ENCODE data around the gene SLC5A8.
"Not testable (repeated sequence)": the region's sequence is repeated elsewhere in the genome, so short reads cannot be mapped to it uniquely, and the experiment has no call there.

The SLC5A8 gene

DNA sequence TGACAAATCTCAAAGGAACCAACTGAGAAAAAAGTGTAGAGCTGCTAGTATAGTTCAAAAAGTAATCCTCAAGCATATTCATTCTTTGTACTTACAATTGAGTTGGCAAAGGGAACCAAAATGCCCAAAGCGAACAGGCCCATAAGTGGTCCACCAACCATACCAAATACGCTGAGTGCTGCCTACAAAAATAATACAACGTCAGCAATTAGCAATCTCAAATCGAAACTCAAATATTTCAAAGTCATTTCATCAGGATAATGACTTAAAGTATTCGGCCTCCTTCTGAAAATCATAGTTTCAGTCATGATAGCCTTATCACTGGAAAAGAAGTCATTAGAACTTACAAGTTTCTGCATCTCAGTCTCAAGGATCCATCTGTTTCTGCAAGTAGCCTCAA lies 42.0 kb downstream of the SLC5A8 start:
- DNase-seq = no peak

DNA sequence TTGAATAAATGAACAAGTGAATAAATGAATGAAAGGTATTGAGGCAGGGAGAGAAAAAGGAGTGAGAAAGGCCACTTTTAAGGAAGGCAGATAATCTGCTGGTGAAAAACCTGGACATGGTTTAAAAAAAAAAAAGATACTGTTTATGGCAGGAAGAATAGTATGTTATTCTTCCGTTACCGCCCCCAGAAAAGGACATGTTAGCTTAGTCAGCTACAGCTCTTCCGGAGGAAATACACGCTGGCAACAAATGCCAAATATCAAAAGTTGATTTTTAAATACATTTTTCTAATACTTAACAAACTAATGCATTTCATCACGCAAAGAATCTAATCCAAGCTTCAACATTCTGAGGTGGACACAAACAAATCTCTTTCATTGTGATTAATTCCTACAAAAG lies 43.2 kb downstream of the SLC5A8 start:
- DNase-seq = no peak

- DNase-seq = no peak
These were observed 44.7 kb downstream of the SLC5A8 start for GRCh38 chr12:101165319-101165718.

DNA sequence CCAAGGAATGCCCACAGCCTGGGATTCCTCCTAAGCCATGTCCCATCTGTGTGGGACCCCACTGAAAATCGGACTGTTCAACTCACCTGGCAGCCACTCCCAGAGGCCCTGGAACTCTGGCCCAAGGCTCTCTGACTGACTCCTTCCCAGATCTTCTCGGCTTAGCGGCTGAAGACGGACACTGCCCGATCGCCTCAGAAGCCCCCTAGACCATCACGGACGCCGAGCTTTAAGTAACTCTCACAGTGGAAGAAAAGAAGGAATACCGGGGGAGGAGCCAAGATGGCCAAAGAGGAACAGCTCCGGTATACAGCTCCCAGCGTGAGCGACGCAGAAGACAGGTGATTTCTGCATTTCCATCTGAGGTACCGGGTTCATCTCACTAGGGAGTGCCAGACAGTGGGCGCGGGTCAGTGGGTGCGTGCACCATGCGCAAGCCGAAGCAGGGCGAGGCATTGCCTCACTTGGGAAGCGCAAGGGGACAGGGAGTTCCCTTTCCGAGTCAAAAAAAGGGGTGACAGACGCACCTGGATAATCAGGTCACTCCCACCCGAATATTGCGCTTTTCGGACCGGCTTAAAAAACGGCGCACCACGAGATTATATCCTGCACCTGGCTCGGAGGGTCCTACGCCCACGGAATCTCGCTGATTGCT lies 64.1 kb downstream of the SLC5A8 start:
- not testable (repeated sequence) for DNase-seq

GRCh38 chr12:101127521-101128219 lies 82.4 kb downstream of the SLC5A8 start:
- DNase-seq = no peak

GRCh38 chr12:101117842-101118241 lies 92.2 kb downstream of the SLC5A8 start:
- no peak for DNase-seq

- DNase-seq = no peak
These were observed 93.1 kb downstream of the SLC5A8 start for GRCh38 chr12:101116911-101117310.

DNA sequence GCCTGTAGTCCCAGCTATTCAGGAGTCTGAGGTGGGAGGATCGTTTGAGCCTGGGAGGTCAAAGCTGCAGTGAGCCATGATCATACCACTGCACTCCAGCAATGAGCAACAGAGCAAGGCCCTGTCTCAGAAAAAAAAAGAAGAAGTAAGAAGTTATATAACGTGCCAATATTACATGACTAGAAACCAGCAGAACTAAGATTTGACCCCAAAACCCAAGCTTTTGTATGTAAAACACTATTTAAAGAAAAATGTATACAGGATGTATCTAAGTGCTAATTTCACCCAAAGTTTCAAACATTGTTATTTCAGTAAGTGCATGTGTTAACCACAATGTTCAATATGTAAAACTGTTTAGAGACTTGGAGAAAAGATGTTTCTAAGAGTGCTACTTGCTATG lies 94.7 kb downstream of the SLC5A8 start:
- DNase-seq = no peak

GRCh38 chr12:101111441-101111840 lies 98.6 kb downstream of the SLC5A8 start:
- DNase-seq = no peak

GRCh38 chr12:101110866-101111265 lies 99.2 kb downstream of the SLC5A8 start:
- no peak for DNase-seq

DNA sequence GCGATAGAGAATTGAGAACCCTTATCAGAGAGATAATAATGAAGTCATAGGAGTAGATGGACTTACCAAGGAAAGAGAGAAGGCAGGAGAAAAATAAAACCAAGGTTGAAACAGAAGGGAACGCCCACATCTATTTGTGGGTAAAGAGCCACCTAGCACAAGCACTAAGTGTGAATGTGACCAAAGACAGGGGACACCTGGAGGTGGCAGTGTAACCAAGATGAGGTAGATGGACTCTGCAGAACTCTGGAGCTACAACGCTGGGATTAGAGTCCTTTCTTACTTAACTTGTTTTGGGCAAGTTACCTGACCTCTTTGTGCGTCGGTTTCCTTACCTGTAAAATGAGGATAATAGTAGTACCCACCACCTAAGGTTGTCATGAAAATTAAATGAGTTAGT lies 101.9 kb downstream of the SLC5A8 start:
- DNase-seq = no peak

- no peak for DNase-seq
These were observed 102.8 kb downstream of the SLC5A8 start for GRCh38 chr12:101107032-101107763.

All from KG1 (cell line).